Measurements from ENCODE around the gene RHOT2.

DNA sequence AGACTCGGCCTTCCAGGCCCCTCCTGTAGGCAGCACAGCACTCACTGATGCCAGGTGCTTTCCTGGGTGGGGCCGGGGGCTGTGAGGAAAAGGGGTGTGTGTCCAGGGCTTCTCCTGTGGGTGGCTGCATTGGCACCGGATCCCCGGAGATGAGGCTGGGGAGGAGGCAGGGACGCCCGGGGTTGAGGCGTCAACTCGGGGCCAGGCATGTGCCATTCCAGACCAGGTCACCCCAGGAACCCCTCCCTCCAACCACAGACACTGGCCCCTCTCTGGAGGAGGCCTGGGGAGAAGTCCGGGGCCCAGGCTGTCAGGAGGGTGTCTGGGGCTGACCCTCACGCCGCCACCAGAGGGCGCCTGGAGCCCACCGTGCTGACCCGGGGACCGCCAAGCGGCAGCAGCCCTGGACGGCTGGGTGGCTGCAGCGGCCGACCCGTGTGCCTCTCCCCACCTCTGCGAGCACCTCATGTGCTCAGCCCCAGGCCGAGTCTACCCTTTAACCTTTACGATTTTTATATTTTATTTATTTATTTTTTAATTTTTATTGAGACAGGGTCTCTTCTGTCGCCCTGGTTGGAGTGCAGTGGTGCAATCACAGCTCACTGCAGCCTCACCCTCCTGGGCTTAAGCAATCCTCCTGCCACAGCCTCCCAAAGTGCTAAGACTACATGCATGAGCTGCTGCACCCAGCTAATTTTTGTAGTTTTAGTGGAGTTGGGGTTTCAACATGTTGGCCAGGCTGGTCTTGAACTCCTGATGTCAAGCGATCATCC is 43.8 kb downstream of the RHOT2 start:
- TF ChIP-seq TCF7L2 (IDR thresholded peaks at IDR 0.05; ENCODE audit: borderline replicate concordance, extremely low read depth, insufficient read depth, insufficient read length) (no peak), EZH2 (IDR thresholded peaks at IDR 0.05) (no peak)
- TF ChIP-seq, protein P1, sequence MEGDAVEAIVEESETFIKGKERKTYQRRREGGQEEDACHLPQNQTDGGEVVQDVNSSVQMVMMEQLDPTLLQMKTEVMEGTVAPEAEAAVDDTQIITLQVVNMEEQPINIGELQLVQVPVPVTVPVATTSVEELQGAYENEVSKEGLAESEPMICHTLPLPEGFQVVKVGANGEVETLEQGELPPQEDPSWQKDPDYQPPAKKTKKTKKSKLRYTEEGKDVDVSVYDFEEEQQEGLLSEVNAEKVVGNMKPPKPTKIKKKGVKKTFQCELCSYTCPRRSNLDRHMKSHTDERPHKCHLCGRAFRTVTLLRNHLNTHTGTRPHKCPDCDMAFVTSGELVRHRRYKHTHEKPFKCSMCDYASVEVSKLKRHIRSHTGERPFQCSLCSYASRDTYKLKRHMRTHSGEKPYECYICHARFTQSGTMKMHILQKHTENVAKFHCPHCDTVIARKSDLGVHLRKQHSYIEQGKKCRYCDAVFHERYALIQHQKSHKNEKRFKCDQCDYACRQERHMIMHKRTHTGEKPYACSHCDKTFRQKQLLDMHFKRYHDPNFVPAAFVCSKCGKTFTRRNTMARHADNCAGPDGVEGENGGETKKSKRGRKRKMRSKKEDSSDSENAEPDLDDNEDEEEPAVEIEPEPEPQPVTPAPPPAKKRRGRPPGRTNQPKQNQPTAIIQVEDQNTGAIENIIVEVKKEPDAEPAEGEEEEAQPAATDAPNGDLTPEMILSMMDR (IDR thresholded peaks at IDR 0.05 in 2 of 3, conservative IDR thresholded peaks at IDR 0.05 in 1 of 3; ENCODE audit: borderline replicate concordance in 1 of 3, insufficient read depth in 1 of 3, low read depth in 2 of 3, low read length in 2 of 3) = peak in 2 of 3 experiments; percentile 82 to 96; a peak in 4 of 6 replicates
- TF ChIP-seq, protein P2, sequence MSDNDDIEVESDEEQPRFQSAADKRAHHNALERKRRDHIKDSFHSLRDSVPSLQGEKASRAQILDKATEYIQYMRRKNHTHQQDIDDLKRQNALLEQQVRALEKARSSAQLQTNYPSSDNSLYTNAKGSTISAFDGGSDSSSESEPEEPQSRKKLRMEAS (IDR thresholded peaks at IDR 0.05) = no peak
- TF ChIP-seq, protein P3, sequence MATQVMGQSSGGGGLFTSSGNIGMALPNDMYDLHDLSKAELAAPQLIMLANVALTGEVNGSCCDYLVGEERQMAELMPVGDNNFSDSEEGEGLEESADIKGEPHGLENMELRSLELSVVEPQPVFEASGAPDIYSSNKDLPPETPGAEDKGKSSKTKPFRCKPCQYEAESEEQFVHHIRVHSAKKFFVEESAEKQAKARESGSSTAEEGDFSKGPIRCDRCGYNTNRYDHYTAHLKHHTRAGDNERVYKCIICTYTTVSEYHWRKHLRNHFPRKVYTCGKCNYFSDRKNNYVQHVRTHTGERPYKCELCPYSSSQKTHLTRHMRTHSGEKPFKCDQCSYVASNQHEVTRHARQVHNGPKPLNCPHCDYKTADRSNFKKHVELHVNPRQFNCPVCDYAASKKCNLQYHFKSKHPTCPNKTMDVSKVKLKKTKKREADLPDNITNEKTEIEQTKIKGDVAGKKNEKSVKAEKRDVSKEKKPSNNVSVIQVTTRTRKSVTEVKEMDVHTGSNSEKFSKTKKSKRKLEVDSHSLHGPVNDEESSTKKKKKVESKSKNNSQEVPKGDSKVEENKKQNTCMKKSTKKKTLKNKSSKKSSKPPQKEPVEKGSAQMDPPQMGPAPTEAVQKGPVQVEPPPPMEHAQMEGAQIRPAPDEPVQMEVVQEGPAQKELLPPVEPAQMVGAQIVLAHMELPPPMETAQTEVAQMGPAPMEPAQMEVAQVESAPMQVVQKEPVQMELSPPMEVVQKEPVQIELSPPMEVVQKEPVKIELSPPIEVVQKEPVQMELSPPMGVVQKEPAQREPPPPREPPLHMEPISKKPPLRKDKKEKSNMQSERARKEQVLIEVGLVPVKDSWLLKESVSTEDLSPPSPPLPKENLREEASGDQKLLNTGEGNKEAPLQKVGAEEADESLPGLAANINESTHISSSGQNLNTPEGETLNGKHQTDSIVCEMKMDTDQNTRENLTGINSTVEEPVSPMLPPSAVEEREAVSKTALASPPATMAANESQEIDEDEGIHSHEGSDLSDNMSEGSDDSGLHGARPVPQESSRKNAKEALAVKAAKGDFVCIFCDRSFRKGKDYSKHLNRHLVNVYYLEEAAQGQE (IDR thresholded peaks at IDR 0.05; ENCODE audit: low read depth) = no peak

Measured in HCT116 (cell line).